ENCODE results near the gene HIPK2. TPM values are rescaled to one million over a fixed set of nuclear protein-coding genes. Genes with fewer than 3 reads are reported as not detected.

HIPK2 gene
- total RNA-seq, 4 donors from 2014 or later, result 20.9 to 40.9 (median 26.7) TPM

GRCh38 chr7:139566736-139567646 lies 210.8 kb downstream of the HIPK2 start:
- no peaks in the 10 kb centered on the region for H3K9me3 ChIP-seq
- H3K4me3 ChIP-seq, result no peak overlapping the region
- peaks cover 0 to 10% (median 0%) of the 10 kb centered on the region in 4 donors for H3K4me1 ChIP-seq
- no peak for DNase-seq (ENCODE audit: extremely low spot score)
- H3K36me3 ChIP-seq, result peaks cover 2 to 56% (median 17%) of the 10 kb centered on the region in 4 donors
- TF ChIP-seq, protein P1, sequence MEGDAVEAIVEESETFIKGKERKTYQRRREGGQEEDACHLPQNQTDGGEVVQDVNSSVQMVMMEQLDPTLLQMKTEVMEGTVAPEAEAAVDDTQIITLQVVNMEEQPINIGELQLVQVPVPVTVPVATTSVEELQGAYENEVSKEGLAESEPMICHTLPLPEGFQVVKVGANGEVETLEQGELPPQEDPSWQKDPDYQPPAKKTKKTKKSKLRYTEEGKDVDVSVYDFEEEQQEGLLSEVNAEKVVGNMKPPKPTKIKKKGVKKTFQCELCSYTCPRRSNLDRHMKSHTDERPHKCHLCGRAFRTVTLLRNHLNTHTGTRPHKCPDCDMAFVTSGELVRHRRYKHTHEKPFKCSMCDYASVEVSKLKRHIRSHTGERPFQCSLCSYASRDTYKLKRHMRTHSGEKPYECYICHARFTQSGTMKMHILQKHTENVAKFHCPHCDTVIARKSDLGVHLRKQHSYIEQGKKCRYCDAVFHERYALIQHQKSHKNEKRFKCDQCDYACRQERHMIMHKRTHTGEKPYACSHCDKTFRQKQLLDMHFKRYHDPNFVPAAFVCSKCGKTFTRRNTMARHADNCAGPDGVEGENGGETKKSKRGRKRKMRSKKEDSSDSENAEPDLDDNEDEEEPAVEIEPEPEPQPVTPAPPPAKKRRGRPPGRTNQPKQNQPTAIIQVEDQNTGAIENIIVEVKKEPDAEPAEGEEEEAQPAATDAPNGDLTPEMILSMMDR (IDR thresholded peaks at IDR 0.05), result no peak
- TF ChIP-seq EP300 (IDR thresholded peaks at IDR 0.05), result no peak
- 91% methylated on average over 15 of the region's 15 CpGs for WGBS
- no peak overlapping the region for H3K27ac ChIP-seq (replicated peaks in 1 of 4)
- no peaks in the 10 kb centered on the region for H3K27me3 ChIP-seq
- intact Hi-C loops (cut with DNase I), result no loop called here

DNA sequence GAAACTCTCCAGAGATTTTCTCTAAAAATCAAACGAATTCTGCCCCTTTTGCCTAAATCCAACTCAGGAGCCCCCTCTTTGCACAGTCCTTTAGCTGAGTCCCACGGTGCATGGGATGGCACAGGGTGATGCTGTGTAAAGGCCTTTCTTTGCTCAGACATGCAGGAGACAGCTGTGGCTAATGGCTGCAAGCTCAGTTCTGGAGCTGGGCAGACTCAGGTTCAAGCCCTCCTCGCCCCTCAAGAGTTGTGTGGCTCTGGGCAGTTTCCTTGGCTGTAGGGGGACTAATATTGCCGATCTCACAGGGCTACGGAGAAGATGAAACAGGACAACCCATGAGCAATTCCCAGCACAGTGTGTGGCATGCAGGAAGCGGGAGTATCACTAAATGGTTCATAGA lies 211.7 kb downstream of the HIPK2 start:
- H3K27ac ChIP-seq (replicated peaks in 1 of 4), result no peak overlapping the region
- H3K9me3 ChIP-seq, result no peaks in the 10 kb centered on the region
- WGBS, result 94% methylated on average over 6 of the region's 6 CpGs
- intact Hi-C loops (cut with DNase I), result no loop called here
- no peak overlapping the region for H3K4me3 ChIP-seq
- H3K27me3 ChIP-seq, result no peaks in the 10 kb centered on the region
- DNase-seq (ENCODE audit: extremely low spot score), result no peak
- peaks cover 0 to 47% (median 9%) of the 10 kb centered on the region in 4 donors for H3K36me3 ChIP-seq
- H3K4me1 ChIP-seq, result peaks cover 0 to 10% (median 0%) of the 10 kb centered on the region in 4 donors
- no peak for TF ChIP-seq POLR2A (IDR thresholded peaks at IDR 0.05; ENCODE audit: low read depth)
- TF ChIP-seq EP300 (IDR thresholded peaks at IDR 0.05), result no peak
- TF ChIP-seq, protein P1 (IDR thresholded peaks at IDR 0.05), result no peak
- no peak for TF ChIP-seq POLR2AphosphoS5 (IDR thresholded peaks at IDR 0.05)

DNA sequence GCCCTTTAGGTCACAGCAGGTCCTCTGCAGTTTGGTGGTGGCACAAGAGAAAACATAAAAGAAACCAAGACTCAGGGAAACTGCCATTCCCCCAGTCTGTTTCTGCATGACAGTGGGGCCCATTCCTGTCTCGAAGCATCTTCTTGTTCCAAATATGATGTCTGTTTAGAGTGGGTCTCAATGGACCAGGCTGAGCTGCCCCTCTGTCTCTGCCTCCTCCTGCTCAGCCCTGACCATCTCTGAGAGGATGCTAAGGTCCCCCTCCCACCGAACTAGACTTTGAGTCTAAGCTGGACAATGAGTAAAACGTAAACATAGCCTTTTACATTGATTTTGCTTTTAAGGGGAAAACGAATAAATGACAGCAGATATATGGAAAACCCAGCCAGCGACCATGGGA lies 213.9 kb downstream of the HIPK2 start:
- TF ChIP-seq POLR2A (IDR thresholded peaks at IDR 0.05; ENCODE audit: low read depth) (no peak), EP300 (IDR thresholded peaks at IDR 0.05) (no peak), POLR2AphosphoS5 (IDR thresholded peaks at IDR 0.05) (no peak)
- TF ChIP-seq, protein P1 (IDR thresholded peaks at IDR 0.05), result no peak
- Histone ChIP-seq H3K27ac (replicated peaks in 1 of 4) (no peak overlapping the region), H3K9me3 (no peaks in the 10 kb centered on the region), H3K27me3 (peaks cover 0 to 5% (median 0%) of the 10 kb centered on the region in 4 donors), H3K36me3 (peaks cover 0 to 28% (median 8%) of the 10 kb centered on the region in 4 donors), H3K4me3 (no peak overlapping the region), H3K4me1 (no peaks in the 10 kb centered on the region)
- intact Hi-C loops (cut with DNase I), result no loop called here
- WGBS, result 96% methylated on average over 5 of the region's 5 CpGs
- no peak for DNase-seq (ENCODE audit: extremely low spot score)

DNA sequence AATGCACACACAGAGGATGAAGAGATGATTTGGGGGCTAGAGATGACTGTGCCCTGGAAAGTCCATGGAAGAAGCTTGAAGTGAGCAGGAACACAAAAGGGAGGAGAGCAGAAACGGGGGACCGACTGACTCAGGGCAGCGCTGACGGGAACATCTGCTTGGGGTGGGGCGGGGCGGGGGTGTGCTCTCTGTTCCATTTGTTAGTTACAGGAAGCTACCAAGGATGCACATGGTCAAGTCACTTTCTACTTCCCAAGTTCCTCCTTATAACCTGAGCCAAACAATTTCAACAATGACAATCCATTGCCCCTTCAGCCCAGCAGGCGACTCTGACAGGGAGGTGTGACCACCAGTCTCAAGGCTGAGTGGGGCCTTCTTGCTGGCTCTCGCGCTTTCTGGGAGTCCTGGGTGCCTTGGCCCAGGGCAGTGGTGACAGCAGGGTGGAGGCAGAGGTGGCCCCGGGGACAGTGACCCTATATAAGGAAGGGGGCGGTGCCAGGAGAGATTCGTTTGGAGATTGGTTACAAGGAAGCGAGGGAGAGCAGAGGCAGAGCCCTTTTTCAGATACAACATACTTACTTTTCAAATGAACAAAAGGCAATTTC lies 214.7 kb downstream of the HIPK2 start:
- TF ChIP-seq EP300 (IDR thresholded peaks at IDR 0.05), result no peak
- no peak for TF ChIP-seq POLR2AphosphoS5 (IDR thresholded peaks at IDR 0.05)
- no peak for TF ChIP-seq POLR2A (IDR thresholded peaks at IDR 0.05; ENCODE audit: low read depth)
- TF ChIP-seq, protein P1 (IDR thresholded peaks at IDR 0.05), result no peak
- Histone ChIP-seq H3K36me3 (peaks cover 0 to 21% (median 6%) of the 10 kb centered on the region in 4 donors), H3K27ac (replicated peaks in 1 of 4) (no peak overlapping the region), H3K27me3 (peaks cover 0 to 13% (median 0%) of the 10 kb centered on the region in 4 donors), H3K4me1 (no peaks in the 10 kb centered on the region), H3K4me3 (no peak overlapping the region), H3K9me3 (no peaks in the 10 kb centered on the region)
- WGBS, result 83% methylated on average over 12 of the region's 13 CpGs
- no peak for DNase-seq (ENCODE audit: extremely low spot score)
- intact Hi-C loops (cut with DNase I), result no loop called here
